HFF-Myc (cell line): ENCODE data around the gene MFN2.

Experiments used
- DNase-seq: peaks from one replicate; pipeline ENCODE4 v3.0.0-alpha.2; 2011; ENCODE audit warnings: low read depth; ENCODE audit errors: extremely low read depth
- H3K4me3 ChIP-seq: replicated peaks from 2 replicates; pipeline ENCODE4 v1.5.1; 2011; ENCODE audit warnings: low read depth, mild to moderate bottlenecking, control low read depth, low read length
- TF ChIP-seq, protein P1 (sequence below): IDR thresholded peaks from 2 replicates; pipeline ENCODE4 v1.5.1; 2012; ENCODE audit warnings: mild to moderate bottlenecking, low read depth, low read length, control low read depth; ENCODE audit errors: missing control alignments

Gene MFN2

DNA sequence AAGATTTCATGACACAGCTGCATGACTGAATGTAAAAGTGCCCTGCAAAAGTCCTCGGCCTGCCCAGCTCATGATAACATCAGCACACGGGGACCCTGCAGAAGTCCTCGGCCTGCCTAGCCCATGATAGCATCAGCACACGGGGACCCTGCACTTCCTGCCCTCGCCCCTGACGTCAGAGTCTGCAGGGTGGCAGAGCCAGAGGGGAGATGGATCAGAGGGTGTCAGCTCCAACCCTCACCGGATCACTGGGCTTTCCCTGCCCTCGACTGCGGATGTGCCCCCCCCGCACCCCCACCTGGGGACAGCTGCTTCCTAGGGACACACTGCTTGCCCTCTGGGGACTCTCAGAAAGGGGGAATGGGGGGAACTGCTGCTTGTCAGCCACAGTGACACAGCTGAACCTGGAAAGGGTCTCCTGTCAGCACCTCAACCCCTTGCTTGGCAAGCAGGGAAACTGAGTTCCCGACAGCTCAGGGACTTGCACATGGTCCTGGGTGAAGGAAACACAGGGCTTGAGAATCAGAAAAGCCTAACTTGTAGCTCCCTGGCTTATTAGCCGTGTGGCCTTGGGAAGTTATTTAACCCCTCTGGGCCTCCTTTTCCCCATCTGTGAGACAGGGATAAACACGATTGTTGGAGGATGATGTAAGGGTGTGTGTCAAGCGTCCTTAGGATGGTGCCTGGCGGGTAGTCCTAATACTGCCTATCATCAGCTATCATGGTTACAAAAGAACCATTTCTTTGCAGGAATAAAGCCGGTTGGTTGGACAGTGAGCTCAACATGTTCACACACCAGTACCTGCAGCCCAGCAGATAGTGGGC is 30.7 kb downstream of the MFN2 start:
- TF ChIP-seq, protein P1, sequence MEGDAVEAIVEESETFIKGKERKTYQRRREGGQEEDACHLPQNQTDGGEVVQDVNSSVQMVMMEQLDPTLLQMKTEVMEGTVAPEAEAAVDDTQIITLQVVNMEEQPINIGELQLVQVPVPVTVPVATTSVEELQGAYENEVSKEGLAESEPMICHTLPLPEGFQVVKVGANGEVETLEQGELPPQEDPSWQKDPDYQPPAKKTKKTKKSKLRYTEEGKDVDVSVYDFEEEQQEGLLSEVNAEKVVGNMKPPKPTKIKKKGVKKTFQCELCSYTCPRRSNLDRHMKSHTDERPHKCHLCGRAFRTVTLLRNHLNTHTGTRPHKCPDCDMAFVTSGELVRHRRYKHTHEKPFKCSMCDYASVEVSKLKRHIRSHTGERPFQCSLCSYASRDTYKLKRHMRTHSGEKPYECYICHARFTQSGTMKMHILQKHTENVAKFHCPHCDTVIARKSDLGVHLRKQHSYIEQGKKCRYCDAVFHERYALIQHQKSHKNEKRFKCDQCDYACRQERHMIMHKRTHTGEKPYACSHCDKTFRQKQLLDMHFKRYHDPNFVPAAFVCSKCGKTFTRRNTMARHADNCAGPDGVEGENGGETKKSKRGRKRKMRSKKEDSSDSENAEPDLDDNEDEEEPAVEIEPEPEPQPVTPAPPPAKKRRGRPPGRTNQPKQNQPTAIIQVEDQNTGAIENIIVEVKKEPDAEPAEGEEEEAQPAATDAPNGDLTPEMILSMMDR = no peak
- DNase-seq = no peak
- H3K4me3 ChIP-seq = no peak overlapping the region

DNA sequence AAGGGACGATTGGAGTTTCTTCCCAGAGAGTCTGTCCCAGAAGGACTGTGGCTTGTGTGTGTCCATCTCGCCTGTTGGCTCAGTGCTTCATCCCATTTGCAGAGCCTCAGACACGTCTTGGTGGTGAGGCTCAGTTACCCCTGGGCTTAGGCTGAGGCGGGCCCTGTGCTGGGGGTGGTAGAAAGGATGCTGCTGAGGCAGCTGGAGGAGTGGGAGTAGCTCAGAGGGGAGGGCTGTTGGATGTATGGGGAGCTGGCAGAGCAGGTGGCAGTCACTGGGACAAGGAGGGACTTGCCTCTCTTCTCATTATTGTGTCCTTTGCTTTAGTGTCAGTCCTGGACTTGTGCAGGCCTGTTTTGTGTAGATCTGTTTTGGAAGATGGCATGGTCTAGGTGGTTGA is 31.8 kb downstream of the MFN2 start:
- H3K4me3 ChIP-seq = no peak overlapping the region
- TF ChIP-seq, protein P1 = no peak

DNA sequence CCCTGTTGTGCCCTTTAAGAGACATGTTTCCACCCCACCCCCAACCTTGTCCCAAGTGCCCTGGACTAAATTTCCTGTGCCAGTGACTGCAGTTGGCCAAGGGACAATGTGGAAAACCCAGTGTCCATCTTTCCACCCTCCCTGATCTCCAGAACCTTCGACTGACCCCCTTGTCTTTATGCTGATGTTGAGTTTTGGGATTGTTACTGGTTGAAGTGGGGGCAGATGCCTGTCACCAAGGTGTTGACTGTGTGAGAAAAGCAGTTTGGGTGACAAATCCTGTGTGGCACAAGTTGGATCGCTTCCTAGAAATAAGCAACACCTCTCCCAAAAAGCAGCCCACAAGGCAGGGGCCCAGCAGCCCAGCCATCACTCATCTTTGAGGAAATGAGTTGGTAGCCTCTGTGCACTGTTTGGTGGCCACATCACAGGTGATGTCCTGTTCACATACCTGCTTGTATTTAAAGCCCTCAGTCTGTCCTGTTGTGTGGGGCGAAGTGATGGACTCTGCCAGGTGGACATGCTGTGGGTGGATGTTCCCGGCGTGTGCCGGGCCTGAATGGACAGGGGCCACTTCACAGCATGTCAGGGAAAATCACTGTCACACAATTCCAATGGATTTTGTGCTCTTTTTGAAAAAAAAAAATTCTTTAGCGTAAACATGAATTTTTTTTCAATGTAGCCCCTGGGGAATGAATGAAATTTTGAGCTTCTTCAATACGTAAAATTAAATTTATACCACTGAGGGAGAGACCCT is 32.5 kb downstream of the MFN2 start:
- TF ChIP-seq, protein P1 = no peak
- no peak overlapping the region for H3K4me3 ChIP-seq
- DNase-seq = no peak

More for the DNA sequence above, 31.8 kb downstream of the MFN2 start:
- DNase-seq = no peak

DNA sequence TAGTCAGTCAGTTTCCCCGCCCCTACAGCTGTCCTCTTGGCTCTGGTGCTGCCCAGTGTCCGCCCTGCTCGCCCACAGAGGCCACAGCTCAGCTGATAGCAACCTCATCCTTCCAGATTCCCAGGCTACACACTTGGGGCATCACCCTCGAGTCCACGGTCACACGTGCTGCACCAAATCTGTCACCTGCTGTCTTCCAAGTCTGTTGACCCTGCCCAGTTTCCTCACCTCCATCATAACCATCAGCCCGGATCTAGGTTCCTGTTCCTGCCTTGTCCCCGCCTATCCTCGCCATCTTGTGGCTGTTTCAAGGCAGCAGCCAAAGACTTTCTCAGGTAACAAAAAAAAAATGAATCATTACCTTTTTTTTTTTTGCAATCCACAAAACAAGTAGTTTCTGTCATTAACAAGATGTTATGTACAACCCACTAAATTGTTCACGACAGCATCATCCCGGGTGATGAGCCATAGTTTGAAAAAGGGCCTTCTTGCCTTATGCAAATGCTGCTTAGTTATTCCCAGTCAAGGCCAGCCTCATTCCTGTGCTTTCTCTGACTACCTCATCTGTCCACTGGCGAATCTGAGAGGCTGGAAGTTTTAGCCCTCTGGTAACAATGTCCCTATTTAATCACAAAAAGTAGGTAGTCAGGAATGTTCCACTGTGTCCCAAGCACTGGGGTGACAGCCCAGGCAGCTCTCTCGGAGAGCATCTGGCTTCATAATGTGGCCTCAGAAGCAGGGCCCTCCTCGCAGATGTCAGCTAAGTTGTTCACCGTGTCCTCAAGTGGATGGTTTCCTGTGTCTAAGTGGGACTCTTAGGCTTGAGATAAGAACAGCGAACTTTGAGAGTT is 34.1 kb downstream of the MFN2 start:
- no peak for DNase-seq
- TF ChIP-seq, protein P1 = no peak
- H3K4me3 ChIP-seq = no peak overlapping the region

DNA sequence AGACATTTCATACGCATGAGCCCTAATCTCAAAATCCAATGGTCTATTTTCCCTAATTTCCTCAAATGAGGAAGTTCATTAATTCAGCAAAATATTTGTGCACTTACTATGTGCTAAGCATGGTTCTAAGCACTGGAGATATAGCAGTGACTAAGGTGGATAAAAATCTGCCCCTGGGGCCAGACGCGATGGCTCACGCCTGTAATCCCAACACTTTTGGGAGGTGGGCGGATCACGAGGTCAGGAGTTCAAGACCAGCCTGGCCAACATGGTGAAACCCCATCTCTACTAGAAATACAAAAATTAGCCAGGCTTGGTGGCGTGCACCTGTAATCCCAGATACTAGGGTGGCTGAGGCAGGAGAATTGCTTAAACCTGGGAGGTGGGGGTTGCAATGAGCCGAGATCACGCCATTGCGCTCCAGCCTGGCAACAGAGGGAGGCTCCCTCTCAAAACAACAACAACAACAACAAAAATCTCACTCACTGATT is 34.8 kb downstream of the MFN2 start:
- H3K4me3 ChIP-seq = no peak overlapping the region
- TF ChIP-seq, protein P1 = no peak
- DNase-seq = no peak

DNA sequence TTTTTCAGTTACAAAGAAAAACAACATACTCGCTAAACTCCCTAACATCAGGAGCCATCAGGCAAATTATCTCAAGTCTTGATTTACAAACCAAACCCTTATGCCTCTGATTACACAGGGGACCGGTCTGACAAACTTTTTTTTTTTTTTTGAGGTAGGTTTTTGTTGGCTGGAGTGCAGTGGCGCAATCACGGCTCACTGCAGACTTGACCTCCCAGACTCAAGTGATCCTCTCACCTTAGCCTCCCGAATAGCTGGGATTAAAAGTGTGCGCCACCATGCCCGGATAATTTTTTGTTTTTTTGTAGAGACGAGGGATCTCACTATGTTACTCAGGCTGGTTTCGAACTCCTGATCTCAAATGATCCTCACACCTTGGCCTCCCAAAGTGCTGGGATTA is 35.3 kb downstream of the MFN2 start:
- TF ChIP-seq, protein P1 = no peak
- DNase-seq = no peak
- H3K4me3 ChIP-seq = no peak overlapping the region
